ENCODE data around the gene FSIP2.

GRCh38 chr2:185823773-185824172 lies 85.2 kb downstream of the FSIP2 start:
- TF ChIP-seq, protein P1, sequence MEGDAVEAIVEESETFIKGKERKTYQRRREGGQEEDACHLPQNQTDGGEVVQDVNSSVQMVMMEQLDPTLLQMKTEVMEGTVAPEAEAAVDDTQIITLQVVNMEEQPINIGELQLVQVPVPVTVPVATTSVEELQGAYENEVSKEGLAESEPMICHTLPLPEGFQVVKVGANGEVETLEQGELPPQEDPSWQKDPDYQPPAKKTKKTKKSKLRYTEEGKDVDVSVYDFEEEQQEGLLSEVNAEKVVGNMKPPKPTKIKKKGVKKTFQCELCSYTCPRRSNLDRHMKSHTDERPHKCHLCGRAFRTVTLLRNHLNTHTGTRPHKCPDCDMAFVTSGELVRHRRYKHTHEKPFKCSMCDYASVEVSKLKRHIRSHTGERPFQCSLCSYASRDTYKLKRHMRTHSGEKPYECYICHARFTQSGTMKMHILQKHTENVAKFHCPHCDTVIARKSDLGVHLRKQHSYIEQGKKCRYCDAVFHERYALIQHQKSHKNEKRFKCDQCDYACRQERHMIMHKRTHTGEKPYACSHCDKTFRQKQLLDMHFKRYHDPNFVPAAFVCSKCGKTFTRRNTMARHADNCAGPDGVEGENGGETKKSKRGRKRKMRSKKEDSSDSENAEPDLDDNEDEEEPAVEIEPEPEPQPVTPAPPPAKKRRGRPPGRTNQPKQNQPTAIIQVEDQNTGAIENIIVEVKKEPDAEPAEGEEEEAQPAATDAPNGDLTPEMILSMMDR (IDR thresholded peaks at IDR 0.05; ENCODE audit: insufficient read depth, low read depth, low read length): no peak
- TF ChIP-seq EZH2 (IDR thresholded peaks at IDR 0.05; ENCODE audit: insufficient read depth, low read length): no peak
